OCI-LY7 (cell line): ENCODE measurements around the gene CIROP.

Source experiments
- CTCF ChIP-seq: fragments of 200-600 bp; sonication (generic); conservative IDR thresholded peaks from 2 replicates; pipeline ENCODE4 v1.5.1; 2014; ENCODE audit warnings: mild to moderate bottlenecking, antibody characterized with exemption, low read length, moderate library complexity, mixed read lengths
- EZH2phosphoT487 ChIP-seq: fragments of 200-600 bp; sonication (generic); IDR thresholded peaks from 2 replicates; pipeline ENCODE4 v1.6.1; 2018; ENCODE audit warnings: low read depth, borderline replicate concordance, mild to moderate bottlenecking, mixed run types, antibody characterized with exemption, low read length, moderate library complexity, mixed read lengths

- TF ChIP-seq CTCF: no peak
- no peak for TF ChIP-seq EZH2phosphoT487
Observed at GRCh38 chr14:23146980-23147379, 42.2 kb upstream of the CIROP start.
